Thyroid gland (tissue), 4 donors: ENCODE results near the gene TMCC2. TPM values are rescaled to one million over a fixed set of nuclear protein-coding genes. Genes with fewer than 3 reads are reported as not detected.

Experiments used
- DNase-seq, 2 donors: peaks; one replicate each; pipeline ENCODE4 v3.0.0-alpha.2; 2019
- H3K27ac ChIP-seq, 3 donors: fragments of 200-600 bp; sonication (generic); 1 replicate in 2 of 3; 2 replicates in 1 of 3; pipeline ENCODE4 v1.5.1; 2016 to 2019; ENCODE audit warnings: mild to moderate bottlenecking in 1 of 3, moderate library complexity in 1 of 3
- H3K27me3 ChIP-seq: fragments of 200-600 bp; sonication (generic); one replicate; pipeline ENCODE4 v1.5.1; 2019
- H3K36me3 ChIP-seq, 2 donors: fragments of 200-600 bp; sonication (generic); one replicate each; pipeline ENCODE4 v1.5.1; 2016 to 2019
- H3K4me1 ChIP-seq, 2 donors: fragments of 200-600 bp; sonication (generic); one replicate each; pipeline ENCODE4 v1.5.1; 2017 to 2019
- H3K4me3 ChIP-seq, 3 donors: fragments of 200-600 bp; sonication (generic); replicated peaks in 1 of 3; 1 replicate in 2 of 3; 2 replicates in 1 of 3; pipeline ENCODE4 v1.5.1; 2016; ENCODE audit warnings: mild to moderate bottlenecking in 1 of 3
- H3K9me3 ChIP-seq: fragments of 200-600 bp; sonication (generic); one replicate; pipeline ENCODE4 v1.5.1; 2017
- CTCF ChIP-seq, 6 experiments: fragments of 200-600 bp in 3 of 6; fragments of 450-650 bp in 3 of 6; sonication (generic) in 3 of 6; IDR thresholded peaks; one replicate each; pipeline ENCODE4 v1.5.1; 2016 to 2019; ENCODE audit warnings: antibody characterized with exemption in 6 of 6, mild to moderate bottlenecking in 2 of 6, inconsistent platforms in 1 of 6, moderate library complexity in 1 of 6
- POLR2A ChIP-seq, 2 donors: fragments of 450-650 bp; IDR thresholded peaks; one replicate each; pipeline ENCODE4 v1.6.1; 2017; ENCODE audit warnings: antibody characterized with exemption in 2 of 2, mild to moderate bottlenecking in 2 of 2, moderate library complexity in 1 of 2
- WGBS, 2 donors: methylation state at CpG; one replicate each; pipeline ENCODE4 v1.1.5; 2017; 5-methylcytosine and 5-hydroxymethylcytosine counted together
- intact Hi-C: fragments of 100-400 bp; cut with DNase I; formaldehyde crosslinking; loops from one replicate; pipeline ENCODE4 v1.15.1; 2023
- total RNA-seq, 4 donors: library from RNA; depleted of rRNA; stranded (reverse); fragments of >200 nt; gene quantifications; one replicate each; pipeline ENCODE4 v1.2.3, GENCODE V29; 2016

The TMCC2 gene
- total RNA-seq, 4 donors from 2014 or later, result 2.3 to 3.6 (median 3.1) TPM

GRCh38 chr1:205310976-205311704 lies 83.4 kb downstream of the TMCC2 start:
- DNase-seq, result no peak
- no peaks in the 10 kb centered on the region for H3K27me3 ChIP-seq
- 89 to 93% methylated on average over 8 of the region's 8 CpGs for whole genome bisulfite sequencing, 2 donors
- H3K4me3 ChIP-seq, result no peak overlapping the region
- H3K27ac ChIP-seq, result peak overlapping the region in 2 of 3 donors; percentile 26 to 39
- H3K4me1 ChIP-seq, result peaks cover 30 to 47% of the 10 kb centered on the region in 2 donors
- H3K36me3 ChIP-seq, result peaks cover 37 to 43% of the 10 kb centered on the region in 2 donors
- H3K9me3 ChIP-seq, result no peaks in the 10 kb centered on the region
- TF ChIP-seq CTCF (IDR thresholded peaks at IDR 0.05) (no peak), POLR2A (IDR thresholded peaks at IDR 0.05) (no peak)
- intact Hi-C loops, result no loop called here

- peaks cover 48 to 66% of the 10 kb centered on the region in 2 donors for H3K4me1 ChIP-seq
- intact Hi-C loops, result no loop called here
- peak overlapping the region; percentile 52 to 90 (median 58) for H3K27ac ChIP-seq
- 66 to 67% methylated on average over 10 of the region's 10 CpGs for WGBS, 2 donors
- H3K27me3 ChIP-seq, result no peaks in the 10 kb centered on the region
- TF ChIP-seq POLR2A (IDR thresholded peaks at IDR 0.05) (no peak), CTCF (IDR thresholded peaks at IDR 0.05) (no peak)
- no peak overlapping the region for H3K4me3 ChIP-seq
- H3K36me3 ChIP-seq, result peaks cover 23 to 25% of the 10 kb centered on the region in 2 donors
- H3K9me3 ChIP-seq, result no peaks in the 10 kb centered on the region
- no peak for DNase-seq
Measured at GRCh38 chr1:205312866-205313562, 85.3 kb downstream of the TMCC2 start.

GRCh38 chr1:205313563-205314308 lies 86.0 kb downstream of the TMCC2 start:
- Histone ChIP-seq H3K4me1 (peaks cover 55 to 73% of the 10 kb centered on the region in 2 donors), H3K27ac (peak overlapping the region; percentile 52 to 90 (median 58)), H3K36me3 (peaks cover 16 to 18% of the 10 kb centered on the region in 2 donors), H3K27me3 (no peaks in the 10 kb centered on the region), H3K9me3 (no peaks in the 10 kb centered on the region), H3K4me3 (no peak overlapping the region)
- intact Hi-C loops, result no loop called here
- TF ChIP-seq POLR2A (IDR thresholded peaks at IDR 0.05) (no peak), CTCF (IDR thresholded peaks at IDR 0.05) (no peak)
- DNase-seq, result peak; percentile 30 to 35
- 25 to 33% methylated on average over 13 to 20 of the region's 21 CpGs for WGBS, 2 donors

GRCh38 chr1:205315008-205315618 lies 87.4 kb downstream of the TMCC2 start:
- WGBS, 2 donors, result 92 to 93% methylated on average over 4 to 5 of the region's 5 CpGs
- intact Hi-C loops, result no loop called here
- Histone ChIP-seq H3K27ac (peak overlapping the region in 2 of 3 donors; percentile 90 to 94), H3K9me3 (no peaks in the 10 kb centered on the region), H3K4me3 (no peak overlapping the region), H3K36me3 (peaks cover 12 to 15% of the 10 kb centered on the region in 2 donors), H3K4me1 (peaks cover 61 to 79% of the 10 kb centered on the region in 2 donors), H3K27me3 (no peaks in the 10 kb centered on the region)
- TF ChIP-seq POLR2A (IDR thresholded peaks at IDR 0.05), result no peak
- no peak for TF ChIP-seq CTCF (IDR thresholded peaks at IDR 0.05)
- no peak for DNase-seq
